NCI-H2196 (cell line): ENCODE results near the gene LHB.
A peak's percentile ranks its signal among the peaks of the same experiment; 100 is the strongest.
"Not testable (repeated sequence)": the region's sequence is repeated elsewhere in the genome, so short reads cannot be mapped to it uniquely, and the experiment has no call there.

Experiments
- DNase-seq: peaks from one replicate; lab custom pipeline; 2025; ENCODE audit not compliant: unreplicated experiment; lab: John Stamatoyannopoulos, UW

The LHB gene

GRCh38 chr19:49038557-49039276 is 21.8 kb upstream of the LHB start:
- not testable (repeated sequence) for DNase-seq

GRCh38 chr19:49038111-49038510 is 21.2 kb upstream of the LHB start:
- not testable (repeated sequence) for DNase-seq

GRCh38 chr19:49036815-49037214 is 19.9 kb upstream of the LHB start, which contains the start of gene CGB1:
Gene CGB1 (minus strand): TSS chr19:49036895. CDS start chr19:49036711, 184 bp downstream.
- DNase-seq = peak; percentile 18

GRCh38 chr19:49031642-49032301 is 14.9 kb upstream of the LHB start, which contains the start of gene CGB2:
Gene CGB2 (plus strand): TSS chr19:49031890. CDS start chr19:49032096, 206 bp downstream.
- DNase-seq = peak; percentile 3

- DNase-seq = not testable (repeated sequence)
These were observed 13.4 kb upstream of the LHB start for GRCh38 chr19:49030323-49030722.

- not testable (repeated sequence) for DNase-seq
These were observed 12.9 kb upstream of the LHB start for GRCh38 chr19:49029749-49030148.

- DNase-seq = not testable (repeated sequence)
These were observed 11.8 kb upstream of the LHB start for GRCh38 chr19:49028686-49029085.

GRCh38 chr19:49025599-49025998 is 8.7 kb upstream of the LHB start:
- not testable (repeated sequence) for DNase-seq

- DNase-seq = not testable (repeated sequence)
These were observed 8.2 kb upstream of the LHB start for GRCh38 chr19:49025088-49025487.

- DNase-seq = not testable (repeated sequence)
These were observed 7.3 kb upstream of the LHB start, which contains the start of gene CGB3 for GRCh38 chr19:49024233-49024632. Gene CGB3 (minus strand): TSS chr19:49024333. CDS start chr19:49023971, 362 bp downstream.

GRCh38 chr19:49022116-49022515 is 5.2 kb upstream of the LHB start:
- no peak for DNase-seq

- DNase-seq = no peak
These were observed 4.3 kb upstream of the LHB start for GRCh38 chr19:49020931-49021895.

GRCh38 chr19:49020342-49020741 is 3.5 kb upstream of the LHB start:
- DNase-seq = no peak

GRCh38 chr19:49019242-49019932 is 2.5 kb upstream of the LHB start:
- peak; percentile 82 for DNase-seq

- not testable (repeated sequence) for DNase-seq
These were observed 1.7 kb upstream of the LHB start for GRCh38 chr19:49018388-49019241.

GRCh38 chr19:49017666-49018351 is 918 bp upstream of the LHB start:
- DNase-seq = peak; percentile 44

GRCh38 chr19:49016067-49016839 is 638 bp downstream of the LHB start:
- DNase-seq = no peak

- no peak for DNase-seq
These were observed 2.0 kb downstream of the LHB start for GRCh38 chr19:49014870-49015255.
